Endometrium (tissue), 2 donors: ENCODE results near the gene P3H1.
"Not testable (repeated sequence)": the region's sequence is repeated elsewhere in the genome, so short reads cannot be mapped to it uniquely, and the experiment has no call there.

Experiments used
- FAIRE-seq: peaks from 2 replicates; lab custom pipeline; 2012; peaks lifted over from hg19 to GRCh38; lab: Jason Lieb, UNC
- donor health status: control.
- donor health status: control.

The P3H1 gene, protein sequence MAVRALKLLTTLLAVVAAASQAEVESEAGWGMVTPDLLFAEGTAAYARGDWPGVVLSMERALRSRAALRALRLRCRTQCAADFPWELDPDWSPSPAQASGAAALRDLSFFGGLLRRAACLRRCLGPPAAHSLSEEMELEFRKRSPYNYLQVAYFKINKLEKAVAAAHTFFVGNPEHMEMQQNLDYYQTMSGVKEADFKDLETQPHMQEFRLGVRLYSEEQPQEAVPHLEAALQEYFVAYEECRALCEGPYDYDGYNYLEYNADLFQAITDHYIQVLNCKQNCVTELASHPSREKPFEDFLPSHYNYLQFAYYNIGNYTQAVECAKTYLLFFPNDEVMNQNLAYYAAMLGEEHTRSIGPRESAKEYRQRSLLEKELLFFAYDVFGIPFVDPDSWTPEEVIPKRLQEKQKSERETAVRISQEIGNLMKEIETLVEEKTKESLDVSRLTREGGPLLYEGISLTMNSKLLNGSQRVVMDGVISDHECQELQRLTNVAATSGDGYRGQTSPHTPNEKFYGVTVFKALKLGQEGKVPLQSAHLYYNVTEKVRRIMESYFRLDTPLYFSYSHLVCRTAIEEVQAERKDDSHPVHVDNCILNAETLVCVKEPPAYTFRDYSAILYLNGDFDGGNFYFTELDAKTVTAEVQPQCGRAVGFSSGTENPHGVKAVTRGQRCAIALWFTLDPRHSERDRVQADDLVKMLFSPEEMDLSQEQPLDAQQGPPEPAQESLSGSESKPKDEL

GRCh38 chr1:42766741-42767509 is at the start of gene P3H1, which contains the start of gene C1orf50:
P3H1 (minus strand) TSS chr1:42767028; CDS start chr1:42766971, 57 bp downstream.
C1orf50 (plus strand) TSS chr1:42767249; CDS start chr1:42767312, 63 bp downstream.
- peak; percentile 96 for FAIRE-seq

DNA sequence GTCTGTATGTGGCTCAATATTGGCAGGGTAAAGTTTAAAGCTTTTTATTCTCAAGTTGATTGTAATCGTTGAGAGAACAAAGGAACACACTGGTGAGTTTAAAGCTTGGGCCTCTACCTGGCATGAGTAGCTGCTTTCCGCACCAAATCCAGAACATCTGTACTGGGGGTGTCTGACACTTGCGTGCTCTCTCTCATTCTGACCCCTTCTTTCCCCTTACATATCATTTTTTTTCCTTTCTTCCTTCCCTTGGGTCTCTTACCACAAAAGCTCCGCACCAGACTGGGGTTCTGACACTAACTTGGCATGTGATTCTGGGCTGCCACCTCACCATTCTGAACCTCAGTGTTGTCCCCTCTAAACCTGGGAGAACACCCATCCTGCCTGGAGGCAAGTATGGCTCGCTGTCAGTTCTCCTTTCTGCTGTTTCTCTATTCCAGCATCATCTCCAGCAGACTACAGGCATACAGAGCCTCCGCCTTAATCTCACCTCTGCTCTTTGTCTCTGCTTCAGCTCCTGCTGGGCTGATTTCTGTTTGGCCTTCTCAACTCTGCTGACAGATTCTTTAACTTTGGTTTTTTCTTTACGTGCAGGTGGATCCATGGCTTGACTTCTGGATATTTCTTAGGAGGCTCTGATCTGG is 49.2 kb upstream of the P3H1 start:
- no peak for FAIRE-seq

- FAIRE-seq, result not testable (repeated sequence)
Observed at GRCh38 chr1:42814815-42815214, 48.0 kb upstream of the P3H1 start.

DNA sequence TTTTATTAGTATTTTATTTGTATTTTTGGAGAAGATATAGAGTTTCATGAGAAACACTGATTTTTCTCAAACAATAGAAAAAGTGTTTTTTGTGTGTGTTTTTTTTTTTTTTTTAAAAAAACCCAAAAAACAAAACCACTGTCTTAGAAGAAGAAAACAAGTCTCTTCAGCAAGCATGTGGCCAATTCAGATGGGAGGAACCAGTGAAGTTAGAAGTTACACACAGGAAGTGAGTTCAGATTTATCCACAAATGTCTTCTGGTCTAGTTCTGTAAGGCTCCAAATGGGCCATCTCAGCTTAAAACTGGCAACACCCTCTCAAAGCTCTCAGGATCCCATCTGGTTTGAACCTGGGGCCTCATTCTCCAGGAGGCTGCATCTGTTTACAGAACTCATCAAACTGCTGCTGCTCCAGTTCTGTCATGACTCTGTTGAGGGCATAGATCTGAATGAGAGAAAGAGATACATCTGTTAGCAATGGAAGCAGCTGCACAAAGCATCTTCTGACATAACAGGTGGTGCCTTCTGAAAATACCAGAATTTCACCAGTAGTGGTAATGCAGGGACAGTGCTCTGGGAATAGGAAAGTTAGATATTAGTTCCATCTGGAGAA is 40.3 kb upstream of the P3H1 start:
- no peak for FAIRE-seq

DNA sequence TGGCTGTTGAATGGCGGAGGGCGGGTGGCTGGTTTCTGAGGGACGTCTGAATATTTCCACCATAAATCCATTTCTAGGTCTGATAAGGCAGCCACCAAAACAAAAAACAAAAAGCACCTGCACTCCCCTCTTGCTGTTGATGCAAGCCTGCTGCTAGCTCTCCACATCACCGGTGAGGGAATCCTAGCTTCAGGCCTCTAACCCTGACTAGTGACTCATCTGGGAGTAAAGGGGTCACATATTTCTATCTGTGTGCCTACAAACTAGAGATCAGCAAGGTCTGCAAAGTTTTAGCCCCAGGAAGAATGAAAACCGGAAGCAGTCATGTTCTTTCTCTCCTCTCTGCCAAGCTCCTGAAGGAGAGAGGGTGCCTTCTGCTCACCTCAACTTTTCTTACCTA is 39.8 kb upstream of the P3H1 start:
- no peak for FAIRE-seq

- FAIRE-seq, result no peak
Observed at GRCh38 chr1:42806171-42806570, 39.3 kb upstream of the P3H1 start.

DNA sequence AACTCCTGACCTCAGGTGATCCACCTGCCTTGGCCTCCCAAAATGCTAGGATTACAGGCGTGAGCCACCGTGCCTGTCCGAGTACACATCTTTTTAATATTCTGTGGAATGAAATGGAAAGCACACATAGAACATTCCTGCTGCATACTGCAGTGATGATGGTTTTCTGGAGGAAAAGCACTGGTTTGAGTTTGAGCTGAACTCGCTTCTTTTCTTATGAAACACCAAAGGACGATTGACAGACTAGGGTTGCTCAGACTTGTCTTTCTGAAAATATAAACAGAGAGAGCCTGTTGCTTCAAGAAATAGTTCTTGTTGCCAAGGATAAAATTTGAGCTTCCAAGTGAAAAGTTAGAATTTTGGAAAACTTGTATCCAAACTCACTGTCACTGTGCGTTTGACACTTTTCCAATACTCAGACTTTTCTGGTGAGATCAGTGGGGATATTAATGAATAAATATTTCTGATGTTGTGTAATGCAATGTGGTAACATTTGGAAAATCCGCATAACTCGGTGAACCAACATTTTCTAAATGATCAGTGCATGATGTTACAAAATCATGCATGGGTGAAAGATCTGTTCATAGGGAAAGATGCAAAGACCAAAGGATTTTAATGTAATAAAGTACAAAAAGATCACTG is 35.1 kb upstream of the P3H1 start:
- FAIRE-seq, result no peak

GRCh38 chr1:42797979-42798378 is 31.2 kb upstream of the P3H1 start:
- no peak for FAIRE-seq

GRCh38 chr1:42797414-42797813 is 30.6 kb upstream of the P3H1 start:
- FAIRE-seq, result no peak

GRCh38 chr1:42793824-42794223 is 27.0 kb upstream of the P3H1 start:
- no peak for FAIRE-seq

DNA sequence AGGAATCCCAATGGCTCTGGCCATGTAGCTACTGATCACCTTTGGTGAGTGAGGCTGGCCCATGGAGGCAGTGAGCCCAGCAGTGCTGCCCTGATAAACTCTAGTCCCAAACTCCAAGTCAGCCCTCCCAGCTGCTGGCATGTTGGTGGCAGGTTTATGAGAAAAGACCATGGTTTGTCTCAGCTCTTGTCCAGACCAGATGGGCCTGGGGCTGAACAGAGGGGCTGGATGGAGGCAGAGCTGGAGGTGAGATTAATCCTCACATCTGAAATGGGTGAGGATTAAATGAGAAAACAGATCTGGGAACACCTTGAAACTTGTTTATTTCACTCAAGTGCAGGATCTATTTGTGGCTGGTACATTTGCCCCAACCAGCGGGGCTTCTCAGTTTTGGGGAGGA is 21.2 kb upstream of the P3H1 start:
- no peak for FAIRE-seq

GRCh38 chr1:42786097-42786496 is 19.3 kb upstream of the P3H1 start:
- FAIRE-seq, result no peak

DNA sequence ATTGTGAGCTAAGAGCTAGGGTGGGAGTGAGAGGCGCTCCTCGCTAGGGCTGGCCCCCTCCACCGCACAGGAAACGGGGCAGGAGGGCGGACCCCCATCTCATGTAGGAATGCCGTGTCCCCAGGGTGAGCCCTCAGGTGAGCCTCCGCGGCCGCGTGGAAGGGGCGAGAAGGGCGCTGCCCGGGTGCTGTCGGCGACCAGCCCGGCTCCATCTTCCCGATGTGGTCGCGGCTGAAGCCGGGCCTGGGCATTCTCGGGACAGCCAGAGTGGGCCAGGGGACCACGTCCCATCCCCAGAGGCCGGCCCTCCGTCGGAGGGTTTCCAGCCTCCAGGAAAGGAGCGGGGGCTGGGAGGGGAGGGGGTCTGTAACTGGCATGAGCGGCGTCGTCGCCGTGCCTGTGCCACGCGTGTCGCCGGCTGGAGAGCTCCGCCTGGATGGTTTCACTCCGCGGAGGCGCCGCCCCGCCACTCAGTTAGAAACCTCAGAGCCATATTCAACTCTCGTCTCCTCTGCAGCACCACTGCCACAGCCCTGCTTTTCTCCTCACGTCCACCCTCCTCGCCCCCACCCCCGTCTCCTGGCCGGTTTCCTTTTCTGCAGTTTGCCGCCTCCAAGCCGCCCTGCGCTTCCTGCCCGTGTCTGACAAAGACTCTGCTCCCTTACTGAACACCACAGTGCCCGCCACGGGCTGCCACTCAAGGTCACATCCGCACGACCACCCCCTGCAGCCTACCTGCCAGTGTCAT is 18.3 kb upstream of the P3H1 start, which contains the start of gene TMEM269:
TMEM269 (plus strand) TSS at position 46 of the 748 bp plus-strand sequence. CDS start 4,903 bp downstream, outside the sequence.
- no peak for FAIRE-seq

DNA sequence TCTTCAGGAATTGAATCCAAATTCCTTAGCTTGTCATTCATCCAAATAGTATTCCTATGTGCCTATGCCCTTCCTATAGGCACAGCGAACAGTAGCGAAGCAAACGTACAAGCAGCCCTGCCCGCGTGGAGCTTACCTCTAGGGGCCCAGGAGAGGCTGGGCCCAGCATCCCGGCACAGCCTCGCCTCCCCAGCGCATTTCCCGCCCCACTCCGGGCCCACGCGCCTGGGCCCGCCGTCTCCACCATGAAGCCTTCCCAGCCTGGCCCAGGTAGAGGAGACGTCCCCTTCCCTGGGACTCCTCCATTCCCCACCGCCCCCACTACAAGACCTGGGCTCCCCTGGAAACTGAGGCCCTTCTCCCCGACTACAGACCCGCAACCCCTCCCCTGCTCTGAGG is 17.7 kb upstream of the P3H1 start:
- no peak for FAIRE-seq

GRCh38 chr1:42783092-42783491 is 16.3 kb upstream of the P3H1 start:
- no peak for FAIRE-seq

DNA sequence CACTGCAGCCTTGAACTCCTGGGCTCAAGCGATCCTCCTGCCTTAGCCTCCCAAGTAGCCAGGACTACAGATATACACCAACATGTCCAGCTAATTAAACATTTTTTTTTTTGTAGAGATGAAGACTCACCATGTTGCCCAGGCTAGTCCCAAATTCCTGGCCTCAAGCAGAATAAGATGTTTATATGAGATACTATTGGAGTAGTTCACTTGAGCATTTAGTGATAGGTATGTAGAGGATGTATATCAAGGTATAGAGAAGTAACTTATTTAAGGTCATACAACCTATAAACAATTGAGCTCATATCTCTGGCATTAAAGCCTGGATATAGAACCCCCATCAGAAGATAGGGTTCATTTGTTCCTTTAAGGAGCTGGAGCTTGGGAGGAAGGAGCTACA is 13.3 kb upstream of the P3H1 start:
- no peak for FAIRE-seq

DNA sequence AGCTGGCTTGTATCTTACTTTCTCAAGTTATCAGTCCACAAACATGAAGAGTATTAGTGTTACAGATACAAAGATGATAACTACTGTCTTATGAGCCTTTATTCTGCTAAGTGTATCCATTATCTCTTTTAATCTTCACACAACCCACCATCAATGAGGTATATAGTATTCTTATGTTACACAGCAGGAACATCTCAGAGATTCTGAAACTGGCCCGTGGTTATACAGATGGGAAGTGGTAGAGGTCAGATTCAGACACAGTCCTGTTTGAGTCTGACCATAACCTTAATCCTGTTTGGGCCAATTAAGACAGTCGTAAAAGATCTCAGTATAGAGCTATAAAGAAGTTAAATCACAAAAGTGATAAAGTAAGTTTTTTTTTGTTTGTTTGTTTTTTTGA is 12.9 kb upstream of the P3H1 start:
- FAIRE-seq, result no peak

DNA sequence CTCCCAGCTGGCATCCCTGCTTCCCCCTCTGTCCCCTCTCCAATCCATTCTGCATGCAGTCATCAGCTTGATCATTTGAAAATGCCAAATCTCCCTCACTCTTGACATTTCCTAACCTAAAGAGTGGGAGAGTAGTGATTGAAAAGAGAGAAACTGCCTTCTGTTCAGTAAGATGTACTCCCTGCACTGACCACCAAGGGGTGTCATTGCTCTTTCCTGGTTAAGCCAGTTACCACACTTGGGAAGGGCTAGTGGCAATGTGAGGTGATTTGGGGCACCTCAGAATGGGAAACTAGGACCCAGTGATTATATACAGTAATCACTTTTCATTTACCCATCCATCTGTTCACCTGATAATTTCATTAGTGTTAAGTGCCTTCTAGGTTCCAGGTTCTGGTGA is 11.0 kb upstream of the P3H1 start:
- no peak for FAIRE-seq

DNA sequence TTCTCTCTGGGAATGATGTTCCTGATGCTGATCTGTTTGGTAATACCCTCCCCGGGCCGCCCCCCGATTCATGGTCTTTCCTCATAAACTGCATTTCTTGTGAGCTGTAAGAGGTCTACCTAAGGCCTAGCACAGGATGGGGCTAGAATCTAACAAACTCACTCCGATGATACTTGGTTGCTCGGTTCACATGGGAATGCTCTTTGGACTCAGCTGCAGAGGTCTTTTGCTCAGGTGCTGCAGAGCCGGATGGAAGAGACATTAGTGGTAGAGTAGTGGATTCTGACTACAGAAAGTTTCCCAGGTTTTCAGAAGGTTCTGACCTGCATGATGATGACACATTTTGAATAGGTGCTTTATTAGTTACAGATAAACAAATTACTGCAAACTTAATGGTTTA is 9.7 kb upstream of the P3H1 start:
- no peak for FAIRE-seq

GRCh38 chr1:42774928-42775526 is 8.2 kb upstream of the P3H1 start:
- FAIRE-seq, result no peak
